GM18499 (cell line): ENCODE measurements around the gene C4orf50.

Experiments used
- ATAC-seq: cut with Tn5 transposase; IDR thresholded peaks from one replicate; pipeline ENCODE4 v1.9.1; 2021; ENCODE audit warnings: moderate number of reproducible peaks; ENCODE audit not compliant: insufficient read depth, unreplicated experiment

The C4orf50 gene

DNA sequence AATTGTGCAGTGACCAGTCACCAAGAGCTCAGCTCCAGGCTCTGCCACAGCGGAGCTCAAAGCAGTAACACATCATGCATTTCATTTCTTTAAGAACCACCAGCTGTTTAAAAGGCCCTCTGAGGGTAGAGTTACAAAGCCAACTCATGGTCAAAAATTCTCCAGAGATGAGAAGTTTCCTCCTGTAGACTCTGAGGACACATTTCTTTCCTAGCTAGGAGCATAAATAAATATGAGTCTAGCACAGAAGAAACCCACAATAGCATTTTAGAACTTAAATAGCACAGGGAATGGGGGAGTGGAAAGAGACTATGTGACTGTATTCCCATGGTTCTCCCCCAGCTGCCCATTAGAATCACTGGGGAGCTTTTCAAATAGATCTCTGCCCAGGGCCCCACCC is 118.8 kb downstream of the C4orf50 start:
- ATAC-seq = no peak

DNA sequence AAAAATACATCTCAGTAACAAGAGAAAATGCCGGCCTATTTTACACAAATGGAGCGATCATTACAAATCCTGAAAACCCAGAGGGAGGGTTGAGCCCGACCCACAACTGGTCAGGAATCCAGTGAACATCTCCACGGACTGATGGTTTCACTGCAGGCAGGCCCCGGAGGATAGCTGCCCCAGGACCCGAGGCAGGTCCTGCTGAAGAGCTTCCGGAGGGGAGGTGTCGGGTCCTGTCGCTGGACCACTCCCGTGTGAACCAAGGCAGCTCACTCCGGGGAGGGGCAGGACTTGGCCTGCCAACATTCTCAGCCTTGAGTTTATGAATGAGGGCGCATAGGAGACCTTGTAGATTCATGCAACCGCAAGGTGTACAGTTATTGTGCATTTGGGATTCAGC is 120.6 kb downstream of the C4orf50 start:
- no peak for ATAC-seq

DNA sequence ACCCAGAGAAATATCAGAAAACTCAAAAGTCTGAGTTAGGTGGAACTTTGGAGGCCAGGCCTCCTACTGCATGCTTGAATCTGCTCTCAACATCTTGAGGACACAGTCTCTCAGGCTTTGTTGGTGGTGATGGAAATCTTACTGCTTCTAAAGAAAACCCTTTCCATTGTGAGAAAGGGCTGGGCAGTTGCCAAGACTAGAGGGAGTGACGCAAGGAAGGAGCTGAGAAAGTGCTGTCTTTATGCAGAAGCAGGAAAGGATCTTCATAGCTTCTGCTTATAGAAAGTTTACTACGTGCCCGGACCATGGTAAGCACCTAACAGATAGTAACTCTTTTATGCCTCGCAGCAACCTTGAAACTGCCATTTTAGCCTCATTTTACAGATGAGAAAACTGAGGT is 122.9 kb downstream of the C4orf50 start:
- ATAC-seq = no peak

- ATAC-seq = no peak
Observed at GRCh38 chr4:5894266-5894665, 124.0 kb downstream of the C4orf50 start.

- no peak for ATAC-seq
Observed at GRCh38 chr4:5893591-5893990, 124.6 kb downstream of the C4orf50 start.

GRCh38 chr4:5893004-5893580 is 125.1 kb downstream of the C4orf50 start, which contains the start of gene CRMP1:
CRMP1 (minus strand) TSS chr4:5893086; CDS start chr4:5892969, 117 bp downstream.
- ATAC-seq = no peak

DNA sequence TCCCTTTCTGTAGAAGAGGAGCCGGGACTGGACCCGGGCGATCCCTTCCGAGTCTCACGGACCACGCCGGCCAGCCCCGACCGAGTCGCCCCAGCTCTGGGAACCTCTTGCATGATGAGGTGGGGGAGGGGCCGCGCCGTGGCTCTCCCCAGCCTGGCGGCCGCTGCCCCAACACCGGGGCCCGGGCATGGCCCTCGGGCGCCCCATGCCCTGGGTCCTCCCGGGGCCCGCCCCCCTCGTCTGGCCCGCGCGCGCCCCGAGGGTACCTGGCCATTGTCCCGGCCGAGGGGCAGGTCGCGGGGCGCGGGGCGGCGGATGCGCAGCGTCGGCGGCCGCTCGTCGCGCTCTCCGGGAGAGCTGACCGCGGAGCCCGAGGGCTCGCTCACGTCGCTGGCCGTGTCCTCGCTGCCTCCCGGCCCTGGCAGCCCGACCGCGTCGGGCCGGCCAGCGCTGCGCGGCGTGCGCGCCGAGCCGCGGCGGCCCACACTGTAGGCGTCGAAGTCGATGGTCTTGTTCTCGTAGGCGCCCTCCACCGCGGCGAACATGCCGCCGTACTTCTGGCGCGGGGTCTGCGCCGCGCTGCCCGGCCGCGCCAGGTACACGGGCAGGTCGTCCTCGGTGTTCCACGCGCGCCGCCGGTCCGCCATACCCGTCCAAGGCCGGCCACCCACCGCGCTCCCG is 125.8 kb downstream of the C4orf50 start:
- ATAC-seq = no peak

DNA sequence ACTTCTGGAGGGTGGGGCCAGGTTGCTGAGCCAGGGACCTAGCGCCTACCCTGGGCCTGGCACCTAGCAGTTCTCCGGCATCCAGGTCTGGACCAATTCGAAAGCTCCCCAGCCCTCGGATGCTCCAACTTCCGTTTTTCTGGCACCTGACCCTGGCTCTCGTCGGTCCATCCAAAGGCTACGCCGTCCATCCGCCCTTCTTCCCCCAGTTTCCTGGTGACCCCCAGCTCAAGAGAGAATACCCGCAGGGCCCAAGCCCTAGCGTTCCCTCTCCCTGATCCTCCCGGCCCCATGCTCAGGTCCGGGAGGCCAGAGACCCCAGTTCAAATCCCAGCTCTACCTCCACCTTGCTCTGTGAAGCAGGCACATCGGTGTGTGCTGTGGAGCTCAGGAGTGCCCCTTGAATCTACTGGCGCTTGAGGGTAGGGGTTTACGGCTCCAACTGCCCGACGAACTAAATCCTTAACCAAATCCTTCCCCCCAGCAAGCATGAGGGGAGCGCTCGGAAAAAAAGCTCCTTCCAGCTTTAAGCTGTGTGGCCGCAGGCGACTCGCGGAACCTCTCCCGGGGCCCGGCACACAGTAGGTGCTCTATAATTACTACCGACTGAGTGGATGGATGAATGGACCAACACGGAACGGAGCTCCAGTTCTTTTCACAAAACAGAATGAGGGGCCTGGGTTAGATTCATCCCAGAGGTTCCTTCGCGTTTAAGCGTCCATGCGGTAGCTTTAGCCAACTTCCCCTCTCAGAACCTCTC is 126.5 kb downstream of the C4orf50 start:
- no peak for ATAC-seq

- ATAC-seq = no peak
Observed at GRCh38 chr4:5890063-5890727, 128.0 kb downstream of the C4orf50 start.

- ATAC-seq = no peak
Observed at GRCh38 chr4:5889002-5889696, 129.1 kb downstream of the C4orf50 start.

DNA sequence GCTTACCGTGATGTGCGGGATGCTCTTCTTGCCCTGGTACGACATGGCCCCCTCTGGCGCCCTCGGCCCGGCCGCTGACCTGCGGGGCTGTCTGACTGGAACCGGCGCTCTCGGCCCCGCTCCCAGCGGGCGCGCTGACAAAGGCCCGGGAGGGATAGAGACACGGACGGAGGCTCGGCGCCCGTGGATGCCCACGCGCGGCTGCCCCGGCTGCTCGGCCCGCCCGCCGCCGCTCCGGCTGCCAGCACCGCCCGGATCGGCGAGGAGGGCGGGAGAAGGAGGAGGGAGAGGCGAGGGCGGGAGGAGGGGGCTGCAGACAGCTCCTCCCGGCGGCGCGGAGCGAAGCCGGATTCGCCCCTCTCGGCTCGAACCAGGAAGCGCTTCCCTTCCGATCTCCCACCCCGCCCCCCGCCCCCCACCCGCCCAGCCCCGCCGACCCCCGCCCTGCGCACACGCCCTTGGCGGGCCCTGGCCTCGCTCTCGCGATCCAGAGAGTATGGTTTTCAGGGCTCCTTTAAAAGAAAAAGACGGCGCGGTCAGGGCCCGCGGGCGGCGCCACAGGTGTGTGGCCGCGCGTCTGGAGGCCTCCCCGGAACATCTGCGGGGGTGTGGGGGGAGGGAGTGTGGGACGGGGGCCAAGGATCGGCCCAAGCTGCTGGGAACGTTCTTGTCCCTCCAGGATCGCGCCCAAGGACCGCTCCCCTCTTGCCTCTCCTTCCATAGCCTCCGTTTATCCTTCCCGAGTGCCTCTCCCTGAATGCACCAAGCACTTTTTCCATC is 129.8 kb downstream of the C4orf50 start:
- no peak for ATAC-seq

DNA sequence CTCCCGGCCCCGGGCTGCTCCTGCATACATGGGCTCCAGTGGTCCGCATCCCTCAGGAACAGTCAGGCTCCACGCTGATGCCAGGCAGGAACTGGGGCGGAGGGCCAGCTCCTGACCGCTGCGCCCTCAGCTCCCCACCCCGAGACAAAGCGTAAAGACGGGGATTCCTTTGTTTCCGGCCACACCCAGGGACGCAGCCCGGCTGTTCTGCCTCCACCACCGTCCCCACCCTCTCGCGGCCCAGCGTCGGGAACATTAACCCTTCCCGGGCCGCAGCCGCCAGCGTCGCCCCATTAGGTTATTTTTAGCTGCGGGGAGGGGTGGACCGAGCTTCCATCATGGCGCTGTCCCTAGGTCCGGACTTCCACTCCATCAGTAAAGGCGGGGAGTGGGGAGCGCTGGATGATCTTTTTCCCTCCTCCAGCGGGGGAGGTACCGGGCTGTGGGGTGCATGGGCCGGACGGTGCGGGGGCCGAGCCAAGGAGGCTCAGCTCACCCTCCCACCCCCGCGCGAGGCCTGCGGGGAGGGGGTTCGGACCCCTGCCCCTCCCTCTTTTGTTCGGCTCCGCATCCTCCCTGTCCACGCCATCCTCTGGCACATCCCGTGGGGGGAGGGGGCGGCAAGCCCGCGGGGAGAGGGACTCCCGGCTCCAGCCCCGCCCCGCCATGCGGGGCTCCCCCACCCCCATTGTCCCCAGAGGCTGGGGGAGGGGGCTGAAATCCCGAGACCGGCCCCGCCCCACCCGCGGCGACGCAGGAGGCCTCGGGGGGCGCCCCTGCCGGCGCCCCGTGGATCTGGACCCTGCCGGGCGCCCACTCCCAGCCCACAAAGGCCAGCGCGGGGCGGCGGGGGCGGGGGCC is 130.6 kb downstream of the C4orf50 start:
- no peak for ATAC-seq

- ATAC-seq = no peak
Observed at GRCh38 chr4:5887011-5887360, 131.2 kb downstream of the C4orf50 start.

DNA sequence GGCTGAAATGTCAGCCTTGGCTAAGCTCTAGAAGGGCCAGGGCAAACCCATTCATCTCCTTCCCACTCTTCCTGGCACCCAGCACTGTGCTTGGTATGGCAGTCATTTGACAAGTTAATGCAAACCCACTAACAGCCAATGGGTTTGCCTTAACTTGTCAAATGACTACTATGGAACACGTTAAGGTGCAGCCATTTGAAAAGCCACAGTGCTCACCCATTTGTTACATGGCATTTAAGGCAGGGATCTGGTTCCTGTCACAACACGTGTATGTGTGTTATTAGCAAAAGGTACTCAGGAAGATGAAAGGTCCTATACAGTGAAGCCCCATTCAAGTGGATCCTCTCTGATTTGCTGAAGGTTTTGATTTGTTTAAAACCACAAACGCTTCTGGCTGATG is 132.5 kb downstream of the C4orf50 start:
- ATAC-seq = no peak

DNA sequence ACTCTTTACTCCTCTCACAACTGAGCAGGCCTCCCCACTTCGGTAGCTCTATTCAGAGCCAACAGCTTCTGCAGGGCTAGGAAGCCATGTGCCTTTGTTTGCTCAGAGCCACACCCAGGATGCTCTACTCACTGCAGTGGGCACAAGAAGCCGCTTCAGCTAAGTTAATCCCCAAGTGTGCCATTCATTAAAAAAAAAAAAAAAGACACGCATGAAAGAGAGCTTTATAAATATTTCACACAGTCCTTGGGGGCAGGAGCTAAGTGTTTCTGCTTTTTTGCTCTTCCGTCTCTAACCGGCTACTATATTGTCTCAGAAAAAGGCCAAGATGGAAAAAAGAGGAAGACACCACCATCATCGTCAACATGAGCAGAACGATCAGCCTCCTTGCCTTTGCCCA is 133.4 kb downstream of the C4orf50 start:
- no peak for ATAC-seq

- ATAC-seq = no peak
Observed at GRCh38 chr4:5883916-5884315, 134.3 kb downstream of the C4orf50 start.

DNA sequence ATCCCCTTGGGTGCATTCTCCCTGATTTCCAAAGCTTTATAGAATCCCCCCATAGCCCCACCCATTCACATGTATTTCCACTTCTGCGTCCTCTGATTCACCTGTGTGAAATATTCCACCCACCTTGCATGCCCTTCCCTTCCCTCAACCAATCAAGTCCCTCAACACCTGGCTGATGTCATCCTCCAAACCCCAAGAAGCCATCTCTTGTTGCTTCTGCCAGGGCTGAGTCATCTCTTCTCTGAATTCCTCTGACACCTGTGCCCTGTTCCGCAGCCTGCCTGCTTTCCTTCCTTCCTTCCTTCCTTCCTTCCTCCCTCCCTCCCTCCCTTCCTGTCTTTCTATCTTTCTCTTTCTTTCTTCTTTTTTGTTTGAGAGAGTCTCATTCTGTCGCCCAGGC is 135.3 kb downstream of the C4orf50 start:
- ATAC-seq = no peak

DNA sequence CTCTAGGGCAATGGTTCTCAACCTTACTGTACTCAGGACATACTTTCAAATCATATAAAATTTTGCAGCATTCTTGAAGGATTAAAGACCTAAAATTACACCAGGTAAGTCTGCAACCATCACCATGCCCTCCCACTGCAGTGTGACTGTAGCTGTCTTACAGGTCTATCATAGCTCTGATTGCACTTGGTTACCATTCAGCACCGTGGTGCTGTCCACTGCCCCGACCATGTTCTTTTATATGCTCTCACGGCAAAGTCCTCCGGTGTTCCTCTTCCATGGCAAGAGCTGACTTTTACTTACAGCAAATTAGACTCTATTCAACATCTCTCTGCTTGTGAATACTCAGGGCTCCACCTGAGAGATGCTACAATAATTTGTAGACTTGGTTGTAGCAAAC is 136.9 kb downstream of the C4orf50 start:
- ATAC-seq = no peak

DNA sequence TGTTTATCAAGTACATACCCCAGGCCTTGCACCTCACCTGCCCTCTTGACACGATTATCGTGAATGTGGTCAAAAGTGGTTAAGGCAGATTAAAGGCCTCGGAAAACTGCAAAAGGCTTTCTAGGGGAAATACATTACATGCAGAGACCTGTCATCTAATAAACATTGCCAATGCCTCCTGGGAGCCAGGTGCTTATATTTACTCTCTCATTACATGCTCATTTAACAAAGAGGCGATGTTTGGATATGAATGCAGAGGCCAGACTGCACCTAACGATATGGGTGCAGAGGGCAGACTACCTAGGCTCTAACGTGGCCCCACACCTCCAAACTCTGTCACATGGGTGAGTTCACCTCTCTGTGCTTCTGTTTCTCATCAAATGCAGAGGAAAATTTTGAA is 139.9 kb downstream of the C4orf50 start:
- no peak for ATAC-seq
